HG03159 (cell line): Measurements from ENCODE around the gene CFH.
A peak's percentile ranks its signal among the peaks of the same experiment; 100 is the strongest.
"Not testable (repeated sequence)": the region's sequence is repeated elsewhere in the genome, so short reads cannot be mapped to it uniquely, and the experiment has no call there.

Experiments
- ATAC-seq: cut with Tn5 transposase; IDR thresholded peaks from one replicate; pipeline ENCODE4 v1.9.1; 2021; ENCODE audit warnings: mild to moderate bottlenecking, moderate library complexity; ENCODE audit not compliant: unreplicated experiment

The CFH gene

DNA sequence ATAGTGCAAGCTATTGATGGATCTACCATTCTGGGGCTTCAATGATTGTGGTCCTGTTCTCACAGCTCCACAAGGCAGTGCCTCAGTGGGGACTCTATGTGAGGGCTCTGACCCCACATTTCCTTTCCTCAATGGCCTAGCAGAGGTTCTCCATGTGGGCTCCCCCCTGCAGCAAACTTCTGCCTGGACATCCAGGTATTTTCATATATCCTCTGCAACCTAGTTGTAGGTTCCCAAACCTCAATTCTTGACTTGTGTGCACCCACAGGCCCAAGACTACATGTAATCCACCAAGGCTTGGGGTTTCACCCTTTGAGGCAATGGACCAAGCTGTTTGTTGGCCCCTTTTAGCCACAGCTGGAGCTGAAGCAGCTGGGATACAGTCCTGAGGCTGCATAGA lies 86.9 kb downstream of the CFH start:
- no peak for ATAC-seq

DNA sequence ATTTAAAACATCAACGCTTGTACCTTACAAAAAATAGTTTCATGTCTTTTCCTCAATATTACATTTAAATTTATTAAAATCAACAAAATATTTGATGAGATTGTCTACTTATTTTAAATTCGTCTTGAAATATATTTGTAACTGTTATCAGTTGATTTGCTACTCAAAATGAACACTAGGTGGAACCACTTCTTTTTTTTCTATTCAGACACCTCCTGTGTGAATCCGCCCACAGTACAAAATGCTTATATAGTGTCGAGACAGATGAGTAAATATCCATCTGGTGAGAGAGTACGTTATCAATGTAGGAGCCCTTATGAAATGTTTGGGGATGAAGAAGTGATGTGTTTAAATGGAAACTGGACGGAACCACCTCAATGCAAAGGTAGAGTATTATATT lies 91.4 kb downstream of the CFH start:
- ATAC-seq = peak; percentile 88

DNA sequence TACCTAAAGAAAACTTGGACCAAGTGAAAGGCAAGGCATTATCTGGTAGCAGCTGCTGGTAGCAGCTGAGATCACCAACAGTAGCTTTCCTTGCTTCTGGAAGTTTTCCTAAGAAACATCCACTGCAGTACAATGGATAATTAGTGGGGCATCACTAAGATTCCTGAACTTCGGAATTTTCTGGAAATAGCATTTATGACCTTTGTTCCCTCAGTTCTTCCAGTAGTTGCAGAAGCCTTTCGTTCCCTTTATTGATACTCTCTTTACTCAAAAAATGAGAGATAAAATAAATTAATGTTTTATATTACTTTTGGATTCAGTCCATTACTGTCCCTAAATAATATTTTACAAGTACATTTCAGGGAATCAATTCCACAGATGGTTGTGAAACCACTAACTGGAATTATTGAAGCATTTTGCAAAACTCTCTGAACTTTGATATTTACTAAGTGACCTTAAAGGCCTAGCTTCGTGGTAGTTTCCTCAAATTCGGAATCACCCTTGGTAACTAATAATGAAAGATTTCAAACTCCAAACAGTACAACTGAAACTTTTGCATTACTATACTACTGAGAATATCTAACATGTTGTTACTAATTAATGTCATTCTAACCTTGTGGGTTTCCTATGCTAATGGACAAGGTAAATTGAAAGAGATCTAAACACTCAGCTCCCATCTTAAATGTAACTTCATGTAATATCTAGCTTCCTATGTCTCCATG lies 113.3 kb downstream of the CFH start:
- not testable (repeated sequence) for ATAC-seq

DNA sequence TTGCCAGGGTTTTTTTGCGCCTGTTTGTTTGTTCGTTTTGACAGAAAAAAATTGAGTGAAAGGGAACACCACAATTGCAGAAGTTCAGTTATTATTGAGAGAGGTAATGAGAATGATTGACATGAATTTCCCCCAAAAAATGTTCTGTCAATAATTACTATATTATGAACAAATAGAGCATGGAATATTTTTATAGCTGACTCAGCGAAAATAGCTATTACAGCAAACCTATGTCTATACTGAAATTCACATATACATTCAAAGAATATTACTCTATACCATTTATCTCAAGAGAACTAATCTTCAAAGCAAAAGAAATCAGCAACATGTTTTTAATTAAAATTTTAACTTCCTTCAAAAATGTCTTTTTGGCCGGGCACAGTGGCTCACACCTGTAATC lies 118.0 kb downstream of the CFH start:
- not testable (repeated sequence) for ATAC-seq

DNA sequence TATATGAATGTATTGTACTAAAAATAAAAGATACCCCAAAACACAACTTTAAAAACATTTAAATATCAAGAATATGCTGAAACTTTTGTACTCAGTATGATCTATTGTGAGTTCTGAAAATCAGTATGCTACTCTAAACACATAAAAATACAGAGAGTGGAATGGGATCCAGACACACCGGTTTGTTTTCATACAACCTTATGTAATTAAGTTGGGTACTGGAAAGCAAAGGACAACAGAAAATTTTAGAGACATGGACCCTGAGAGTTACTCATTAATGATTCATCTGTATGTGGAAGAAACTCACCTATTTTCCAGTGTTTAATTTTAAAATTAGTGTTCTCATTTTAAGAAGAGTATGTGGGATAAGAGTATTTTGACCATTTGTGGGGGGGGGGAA lies 121.9 kb downstream of the CFH start:
- no peak for ATAC-seq

DNA sequence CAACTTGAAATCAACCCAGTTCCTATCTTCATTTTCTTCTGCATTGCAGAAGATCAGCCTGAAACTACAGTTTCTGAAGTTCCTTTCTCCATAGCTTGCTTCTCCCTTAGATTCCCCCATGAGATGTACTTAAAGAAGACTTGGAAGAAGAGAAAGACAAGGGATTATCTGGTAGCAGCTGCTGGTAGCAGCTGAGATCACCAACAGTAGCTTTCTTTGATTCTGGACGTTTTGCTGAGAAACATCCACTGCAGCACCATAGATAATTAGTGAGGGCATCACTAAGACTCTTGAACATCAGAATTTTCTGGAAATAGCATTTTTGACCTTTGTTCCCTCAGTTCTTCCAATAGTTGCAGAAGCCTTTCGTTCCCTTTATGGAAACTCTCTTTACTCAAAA lies 122.3 kb downstream of the CFH start:
- no peak for ATAC-seq

DNA sequence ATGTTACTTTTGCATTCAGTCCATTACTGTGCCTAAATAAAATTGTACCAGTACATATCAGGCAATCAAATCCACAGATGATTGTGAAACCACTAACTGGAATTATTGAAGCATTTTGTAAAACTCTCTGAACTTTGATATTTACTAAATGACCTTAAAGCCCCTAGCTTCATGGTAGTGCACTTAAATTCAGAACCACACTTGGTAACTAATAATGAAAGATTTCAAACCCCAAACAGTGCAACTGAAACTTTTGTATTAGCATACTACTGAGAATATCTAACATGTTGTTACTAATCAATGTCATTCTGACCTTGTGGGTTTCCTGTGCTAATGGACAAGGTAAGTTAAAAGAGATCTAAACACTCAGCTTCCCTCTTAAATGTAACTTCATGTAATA lies 122.8 kb downstream of the CFH start, which contains the start of gene CFHR3:
TSS of gene CFHR3 (plus strand) at position 238 of the 400 bp plus-strand sequence. CDS start at position 285, 47 bp downstream.
- ATAC-seq = peak; percentile 98

DNA sequence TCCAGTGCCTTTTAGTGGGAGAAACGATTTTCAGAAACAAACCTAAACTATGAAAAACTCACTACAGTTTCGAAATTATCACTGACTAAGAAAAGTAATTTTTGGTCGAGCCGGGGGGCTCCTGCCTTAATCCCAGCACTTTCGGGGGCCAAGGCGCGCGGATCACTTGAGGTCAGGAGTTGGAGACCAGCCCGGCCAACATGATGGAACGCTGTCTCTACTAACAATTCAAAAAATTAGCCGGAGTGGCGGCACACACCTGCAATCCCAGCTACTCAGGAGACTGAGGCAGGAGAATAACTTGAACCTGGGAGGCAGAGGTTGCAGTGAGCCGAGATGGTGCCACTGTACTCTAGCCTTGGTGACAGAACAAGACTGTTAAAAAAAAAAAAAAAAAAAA lies 125.8 kb downstream of the CFH start:
- no peak for ATAC-seq

DNA sequence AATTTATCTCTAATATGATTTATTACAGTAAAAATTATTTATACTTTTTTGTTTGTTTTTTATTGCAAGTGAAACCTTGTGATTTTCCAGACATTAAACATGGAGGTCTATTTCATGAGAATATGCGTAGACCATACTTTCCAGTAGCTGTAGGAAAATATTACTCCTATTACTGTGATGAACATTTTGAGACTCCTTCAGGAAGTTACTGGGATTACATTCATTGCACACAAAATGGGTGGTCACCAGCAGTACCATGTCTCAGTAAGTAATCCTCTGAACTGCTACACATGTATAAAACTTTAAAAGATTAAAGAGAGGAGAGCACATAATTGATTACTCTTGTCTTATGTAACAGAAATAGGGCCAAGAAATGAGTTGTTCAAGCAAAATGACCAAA lies 127.2 kb downstream of the CFH start:
- no peak for ATAC-seq

DNA sequence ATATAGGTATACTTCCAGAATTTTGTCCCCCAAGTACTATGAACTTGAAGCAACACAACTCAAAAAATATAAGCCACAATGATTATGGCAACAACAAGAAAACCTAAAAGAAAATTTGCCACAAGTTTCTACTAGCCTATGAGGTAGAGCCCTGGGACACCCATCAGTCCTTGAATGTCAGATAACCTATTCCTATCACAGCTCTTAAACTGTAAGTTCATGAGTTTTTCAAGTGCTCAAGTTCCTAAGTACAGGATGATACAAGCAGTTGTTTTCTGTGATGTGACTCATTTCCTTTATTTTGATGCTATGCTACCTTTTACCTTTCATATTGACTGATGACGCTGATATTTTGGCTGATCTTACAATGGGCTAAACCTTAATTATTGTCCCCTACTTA lies 139.4 kb downstream of the CFH start:
- ATAC-seq = not testable (repeated sequence)

DNA sequence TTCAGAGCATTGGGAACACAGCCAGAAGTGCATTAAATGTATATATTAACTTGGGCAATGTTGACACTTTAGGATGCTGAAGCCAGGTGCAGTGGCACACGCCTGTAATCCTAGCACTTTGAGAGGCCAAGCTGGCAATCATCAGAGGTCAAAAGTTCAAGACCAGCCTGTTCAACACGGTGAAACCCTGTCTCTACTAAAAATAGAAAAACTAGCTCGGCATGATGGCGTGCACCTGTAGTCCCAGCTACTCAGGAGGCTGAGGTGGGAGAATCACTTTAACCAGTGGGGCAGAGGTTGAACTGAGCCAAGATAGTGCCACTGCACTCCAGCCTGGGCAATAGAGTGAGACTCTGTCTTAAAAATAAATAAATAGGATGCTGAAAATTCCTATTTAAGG lies 142.3 kb downstream of the CFH start:
- not testable (repeated sequence) for ATAC-seq
